NB4 (cell line): ENCODE measurements around the gene EIF2D.
A peak's percentile ranks its signal among the peaks of the same experiment; 100 is the strongest.

Source experiments
- CTCF ChIP-seq: IDR thresholded peaks from one replicate; pipeline ENCODE4 v1.5.1; 2012; ENCODE audit warnings: low read depth, low read length
- MAX ChIP-seq: IDR thresholded peaks from 2 replicates; pipeline ENCODE4 v1.6.1; 2011; ENCODE audit warnings: low read depth, low read length
- MYC ChIP-seq: IDR thresholded peaks from 2 replicates; pipeline ENCODE4 v1.6.1; 2011; ENCODE audit warnings: low read depth, low read length
- POLR2A ChIP-seq: IDR thresholded peaks from 2 replicates; pipeline ENCODE4 v1.6.1; 2011; ENCODE audit warnings: mild to moderate bottlenecking; ENCODE audit not compliant: insufficient read length; ENCODE audit errors: extremely low read depth

GRCh38 chr1:206557636-206558473 lies 54.4 kb downstream of the EIF2D start:
- TF ChIP-seq CTCF (no peak), POLR2A (no peak), MAX (no peak), MYC (peak; percentile 24; the same call in 1 of the 2 replicates)
